NCI-H2081 treated with DMSO at 0.1 percent for 48 hours (cell line): ENCODE measurements around the gene VILL.
"Not testable (repeated sequence)": the region's sequence is repeated elsewhere in the genome, so short reads cannot be mapped to it uniquely, and the experiment has no call there.

ENCODE experiments used
- DNase-seq: peaks from one replicate; lab custom pipeline; 2025; lab: John Stamatoyannopoulos, UW

VILL gene

DNA sequence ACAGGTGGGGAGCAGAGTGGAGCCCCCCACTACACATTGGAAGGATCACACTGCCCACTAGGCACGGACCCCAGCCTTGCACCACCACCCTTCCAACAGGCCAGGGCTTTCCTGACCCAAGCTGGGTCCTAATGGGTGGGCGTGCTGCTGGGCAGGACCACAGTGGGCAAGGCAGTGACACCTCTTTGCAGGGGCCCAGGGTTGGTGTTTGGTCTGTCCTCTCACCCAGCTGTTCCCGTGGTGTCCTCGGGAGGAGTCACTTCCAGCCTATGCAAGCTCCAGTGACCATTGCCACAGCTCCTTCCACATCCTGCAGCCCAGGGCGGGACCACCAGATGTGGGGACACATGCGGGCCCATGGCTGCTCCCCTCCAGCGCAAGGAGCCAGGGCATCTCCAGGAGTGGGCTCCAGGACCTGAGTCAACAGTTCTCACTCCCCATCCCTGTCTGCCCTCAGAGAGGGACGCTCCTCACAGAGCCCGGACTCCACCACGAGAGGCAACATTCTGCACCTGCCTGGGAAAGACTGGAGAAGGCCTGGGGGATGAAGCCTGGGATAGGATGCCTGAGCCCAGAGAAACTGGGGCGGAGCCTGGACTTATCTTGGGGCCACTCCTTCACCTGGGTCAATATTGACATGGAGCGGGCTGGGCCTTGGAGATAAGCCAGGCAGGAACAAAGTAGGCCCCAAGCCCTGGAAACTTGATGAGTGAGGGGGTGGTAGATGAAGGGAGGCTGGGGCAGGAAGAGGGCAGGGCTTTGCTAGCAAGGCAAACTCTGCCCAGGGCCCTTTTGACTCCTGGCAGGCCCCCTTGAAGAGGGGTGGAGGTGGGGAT lies 3.9 kb upstream of the VILL start:
- no peak for DNase-seq

DNA sequence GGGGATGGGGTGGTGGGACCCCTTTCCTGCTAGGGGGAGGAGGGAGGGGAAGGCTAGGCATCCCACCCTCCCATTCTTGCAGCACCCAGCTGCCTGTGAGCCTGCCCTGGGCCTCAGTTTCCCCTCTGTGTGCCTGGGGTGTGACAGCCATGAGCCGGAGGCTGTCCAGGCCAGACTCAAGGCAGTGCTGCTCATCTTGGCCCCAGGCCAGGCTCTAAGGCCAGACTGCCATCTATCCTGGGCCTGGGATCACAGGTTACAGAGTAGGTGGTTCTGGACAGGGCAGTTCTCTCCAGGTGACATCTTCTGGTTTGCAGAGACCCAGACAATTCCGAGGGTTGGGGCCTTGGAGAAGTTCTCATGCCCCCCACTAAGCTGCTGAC lies 3.3 kb upstream of the VILL start:
- no peak for DNase-seq

DNA sequence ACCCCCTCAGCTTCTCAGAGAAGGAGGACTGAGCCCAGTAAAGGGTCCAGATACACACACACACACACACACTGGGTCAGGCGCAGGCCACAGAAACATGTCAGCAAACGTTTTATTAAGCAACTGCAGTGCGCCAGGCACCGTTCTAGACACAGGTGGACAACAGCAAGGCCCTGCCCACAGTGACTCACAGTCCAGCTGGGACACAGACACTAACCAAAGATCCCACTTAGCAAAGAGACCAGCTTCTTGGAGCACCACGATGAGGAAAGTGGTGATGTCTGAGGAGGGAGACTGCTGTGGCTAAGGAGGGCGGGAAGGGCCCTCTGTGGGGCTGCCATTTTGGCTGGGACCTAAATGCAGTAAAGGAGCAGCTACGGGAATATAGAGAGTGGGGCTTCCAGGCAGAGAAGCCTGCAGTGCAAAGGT lies 2.8 kb upstream of the VILL start:
- no peak for DNase-seq

DNA sequence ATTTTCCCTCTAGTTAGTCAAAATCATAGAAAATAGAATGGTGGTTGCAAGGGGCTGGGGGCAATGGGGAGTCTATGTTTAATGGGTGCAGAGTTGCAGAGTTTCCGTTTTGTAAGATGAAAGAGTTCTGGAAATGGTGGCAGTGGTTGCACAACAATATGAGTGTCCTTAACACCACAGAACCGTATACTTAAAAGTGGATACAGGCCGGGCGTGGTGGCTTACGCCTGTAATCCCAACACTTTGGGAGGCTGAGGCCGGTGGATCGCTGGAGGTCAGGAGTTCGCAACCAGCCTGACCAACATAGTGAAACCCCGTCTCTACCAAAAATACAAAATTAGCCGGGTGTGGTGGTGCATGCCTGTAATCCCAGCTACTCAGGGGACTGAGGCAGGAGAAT lies 2.2 kb upstream of the VILL start:
- not testable (repeated sequence) for DNase-seq

DNA sequence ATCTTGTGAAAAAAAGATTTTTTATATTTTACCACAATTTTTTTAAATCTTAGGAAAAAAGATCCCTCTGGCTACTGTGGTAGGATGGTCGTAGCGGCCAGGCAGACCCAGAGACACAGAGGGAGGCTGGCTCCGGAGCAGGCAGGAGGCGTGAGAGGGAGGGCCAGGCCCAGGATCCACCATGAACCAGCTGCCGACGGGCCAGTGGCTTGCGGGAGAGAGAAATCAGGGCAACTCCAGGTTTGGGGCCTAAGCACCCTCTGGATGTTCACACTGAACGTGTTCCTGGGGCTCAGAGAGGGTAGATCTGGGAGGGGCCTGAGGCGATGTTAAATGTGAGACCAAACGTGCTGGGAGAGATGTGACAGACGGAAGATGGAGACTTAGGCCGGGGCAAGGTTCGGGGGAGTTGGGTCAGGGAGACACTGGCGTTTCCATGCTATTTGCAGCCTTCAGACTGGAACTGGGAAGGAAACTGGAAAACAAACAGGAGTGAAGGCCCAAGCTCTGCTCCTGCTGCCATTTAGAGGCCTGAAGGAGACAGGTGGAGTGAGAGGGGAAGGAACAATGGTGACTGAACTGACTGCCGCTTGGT lies 1.6 kb upstream of the VILL start:
- no peak for DNase-seq

DNA sequence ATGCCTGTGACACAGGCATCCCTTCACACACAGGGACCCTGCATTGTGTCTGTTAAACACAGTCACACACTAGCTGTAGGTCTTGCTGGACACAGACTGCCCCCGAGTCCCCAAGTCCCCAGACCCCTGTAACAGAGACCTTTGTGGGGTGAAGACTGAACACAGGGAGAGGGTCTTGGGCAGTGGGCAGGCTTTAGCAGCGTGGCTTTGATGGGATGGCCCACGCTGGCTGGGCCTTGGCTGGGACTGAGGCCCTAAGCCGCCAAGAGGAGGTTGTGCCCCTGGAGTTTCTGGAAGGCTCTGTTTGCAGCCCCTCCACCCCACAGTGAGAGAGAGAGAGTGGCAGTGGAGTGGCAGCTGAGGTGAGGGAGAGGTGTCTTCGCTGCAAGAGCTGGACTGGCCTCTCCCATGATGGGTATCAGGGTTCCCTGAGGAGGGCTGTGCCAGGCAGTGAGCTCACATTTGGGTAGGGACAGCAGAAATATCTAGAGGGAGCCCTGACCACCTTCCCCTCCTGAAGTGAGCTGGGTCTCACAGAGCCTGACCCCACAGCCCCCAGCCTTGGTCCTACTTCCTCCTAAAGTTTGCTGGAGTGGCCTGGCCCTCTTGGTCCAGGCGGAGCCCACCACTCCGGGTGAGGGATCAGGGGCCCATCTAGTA lies 635 bp upstream of the VILL start:
- no peak for DNase-seq

DNA sequence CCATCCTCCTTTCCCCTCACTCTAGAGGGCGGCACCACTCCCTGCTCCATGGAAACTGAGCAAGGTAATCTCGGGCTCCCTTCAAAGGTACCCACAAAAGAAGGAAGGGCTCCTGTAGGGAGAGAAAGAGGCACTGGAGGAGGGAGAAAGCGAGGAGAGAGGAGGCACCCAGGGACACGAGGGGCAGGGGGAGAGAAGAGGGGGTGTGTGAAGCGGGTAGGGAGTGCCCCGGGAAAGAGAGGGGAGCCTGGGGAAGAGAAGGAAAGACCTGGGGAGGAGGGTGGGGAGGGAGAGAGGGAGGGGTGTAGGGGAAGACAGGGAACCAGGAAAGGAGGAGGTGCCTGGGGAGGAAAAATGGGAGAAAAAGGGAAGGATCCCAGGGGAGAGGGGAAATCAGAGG lies 523 bp downstream of the VILL start:
- no peak for DNase-seq

DNA sequence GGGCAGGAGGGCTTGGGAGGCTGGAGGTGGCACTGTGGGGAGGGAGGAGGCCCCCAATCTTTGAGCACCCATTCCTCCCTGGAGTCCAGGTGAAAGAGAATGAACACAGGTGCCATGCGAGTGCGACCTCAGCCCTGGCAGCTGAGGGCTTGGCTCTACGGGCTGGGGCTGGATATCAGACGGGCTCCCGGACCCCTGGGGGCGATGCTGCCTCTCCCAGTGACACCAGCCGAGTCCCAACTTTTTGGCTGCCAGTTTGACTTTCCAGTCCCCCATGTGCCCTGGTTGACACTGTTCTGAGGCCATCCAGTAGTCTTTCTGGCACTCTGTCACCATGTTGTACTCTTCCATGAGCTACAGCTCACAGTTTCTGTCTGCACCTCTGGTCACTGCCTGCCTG lies 1.2 kb downstream of the VILL start:
- no peak for DNase-seq

DNA sequence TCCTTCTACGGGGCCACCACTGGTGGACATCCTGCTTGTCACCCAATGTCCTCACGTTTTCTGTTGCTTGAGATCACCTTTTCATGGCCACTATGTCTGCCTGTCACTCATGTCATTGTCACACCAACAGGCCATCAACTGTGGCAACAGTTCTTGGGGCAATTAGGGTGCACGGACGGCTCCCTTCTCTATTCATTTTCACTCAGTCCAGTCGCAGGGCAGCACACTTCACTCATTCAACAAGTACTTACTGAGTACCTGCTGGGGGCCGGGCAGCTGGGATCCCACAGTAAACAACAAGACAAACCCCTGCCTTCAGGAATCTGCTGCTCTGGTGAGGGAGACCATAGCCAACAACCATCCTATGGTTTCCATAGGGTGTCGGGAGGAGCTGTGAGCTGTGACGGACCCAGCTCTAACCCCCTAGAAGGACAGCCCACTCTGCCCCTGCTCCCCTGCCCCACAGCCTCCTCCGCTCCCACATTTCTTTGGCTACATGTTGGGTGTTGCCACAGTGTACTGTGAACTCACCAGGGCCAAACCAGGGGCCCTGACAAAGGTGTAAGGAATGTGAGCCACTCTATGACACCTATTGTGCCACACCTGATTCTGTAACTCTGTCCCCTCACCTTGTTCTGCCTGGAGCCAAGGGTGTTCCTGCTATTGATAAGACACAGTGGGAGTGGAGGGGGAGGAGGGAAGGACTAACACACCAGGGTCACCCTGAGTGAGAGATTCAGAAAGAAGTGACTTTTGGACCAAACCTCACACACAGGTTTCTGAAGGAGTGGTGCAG lies 1.9 kb downstream of the VILL start:
- no peak for DNase-seq

DNA sequence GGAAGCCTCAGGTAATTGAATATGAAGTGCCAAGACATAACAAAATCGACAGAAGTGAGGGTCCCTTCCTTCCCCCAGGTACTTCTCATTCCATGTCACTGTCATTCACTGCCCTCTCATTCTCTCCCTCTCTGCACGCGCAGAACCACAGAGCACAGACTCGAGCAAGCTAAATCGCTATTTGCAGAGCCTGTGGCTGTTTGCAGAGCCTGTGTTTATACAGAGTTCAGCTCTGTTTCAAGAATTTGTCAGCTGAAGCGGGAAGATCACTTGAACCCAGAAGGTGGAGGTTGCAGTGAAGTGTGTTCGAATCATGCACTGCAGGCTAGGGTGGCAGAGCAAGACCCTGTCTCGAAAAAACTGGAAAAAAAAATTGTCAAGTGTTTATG lies 2.5 kb downstream of the VILL start:
- DNase-seq = no peak

DNA sequence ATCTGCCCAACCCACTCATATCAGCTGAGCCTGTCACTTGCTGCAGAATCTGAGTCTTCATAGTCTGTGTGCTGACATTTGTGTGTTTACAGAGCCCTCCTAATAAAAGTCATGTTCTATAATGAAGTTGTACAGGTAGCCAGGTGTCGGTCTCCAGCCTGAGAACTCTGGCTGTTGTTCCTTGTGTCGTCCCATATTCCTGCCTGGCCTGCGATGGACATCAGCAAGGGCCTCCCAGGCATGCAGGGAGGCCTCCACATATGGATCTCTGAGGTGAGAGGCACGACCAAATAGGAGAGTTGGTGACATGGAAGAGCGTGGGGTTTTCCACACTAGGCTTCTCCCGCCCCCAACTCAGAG lies 2.9 kb downstream of the VILL start:
- DNase-seq = no peak

DNA sequence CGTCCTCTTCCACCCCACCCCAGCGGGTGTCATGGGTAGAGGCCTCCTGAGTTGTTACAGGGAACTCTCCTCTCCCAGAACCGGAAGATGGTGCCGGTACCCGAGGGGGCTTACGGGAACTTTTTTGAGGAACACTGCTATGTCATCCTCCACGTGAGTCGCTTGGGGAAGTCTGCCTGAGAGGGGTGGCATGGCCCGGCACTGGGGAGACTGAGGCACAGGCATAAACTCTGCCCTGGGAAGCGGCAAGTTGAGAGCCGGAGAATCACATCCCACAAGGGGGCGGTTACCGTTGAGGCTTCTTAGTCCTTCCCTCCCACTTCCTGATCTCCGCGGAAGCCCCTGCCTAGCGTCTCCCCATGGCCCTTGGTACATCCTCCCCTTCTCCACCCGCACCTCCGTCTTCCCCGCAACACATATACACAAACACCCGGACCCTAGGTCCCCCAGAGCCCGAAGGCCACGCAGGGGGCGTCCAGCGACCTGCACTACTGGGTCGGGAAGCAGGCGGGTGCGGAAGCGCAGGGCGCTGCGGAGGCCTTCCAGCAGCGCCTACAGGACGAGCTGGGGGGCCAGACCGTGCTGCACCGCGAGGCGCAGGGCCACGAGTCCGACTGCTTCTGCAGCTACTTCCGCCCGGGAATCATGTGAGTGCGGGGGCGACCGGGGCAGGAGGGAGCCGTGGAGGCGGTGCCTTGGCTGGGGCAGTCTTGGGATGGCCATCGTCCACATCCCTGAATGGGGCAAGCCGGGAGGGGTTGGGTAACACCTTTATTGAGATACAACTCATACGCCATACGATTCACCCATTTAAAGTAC lies 3.4 kb downstream of the VILL start:
- DNase-seq = no peak

DNA sequence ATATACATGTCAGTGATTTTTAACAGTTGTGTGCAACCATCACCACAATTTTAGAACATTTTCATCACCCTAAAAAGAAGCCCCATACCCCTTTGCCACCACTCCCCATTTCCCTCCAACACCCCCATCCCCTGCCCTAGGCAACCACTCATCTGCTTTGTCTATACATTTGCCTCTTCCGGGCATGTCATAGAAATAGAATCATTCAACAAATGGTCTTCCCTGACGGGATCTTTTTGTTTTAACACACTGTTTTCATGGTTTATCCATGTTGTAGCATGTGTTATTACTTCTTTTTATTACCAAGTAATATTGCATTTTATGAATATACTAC lies 4.0 kb downstream of the VILL start:
- DNase-seq = no peak

DNA sequence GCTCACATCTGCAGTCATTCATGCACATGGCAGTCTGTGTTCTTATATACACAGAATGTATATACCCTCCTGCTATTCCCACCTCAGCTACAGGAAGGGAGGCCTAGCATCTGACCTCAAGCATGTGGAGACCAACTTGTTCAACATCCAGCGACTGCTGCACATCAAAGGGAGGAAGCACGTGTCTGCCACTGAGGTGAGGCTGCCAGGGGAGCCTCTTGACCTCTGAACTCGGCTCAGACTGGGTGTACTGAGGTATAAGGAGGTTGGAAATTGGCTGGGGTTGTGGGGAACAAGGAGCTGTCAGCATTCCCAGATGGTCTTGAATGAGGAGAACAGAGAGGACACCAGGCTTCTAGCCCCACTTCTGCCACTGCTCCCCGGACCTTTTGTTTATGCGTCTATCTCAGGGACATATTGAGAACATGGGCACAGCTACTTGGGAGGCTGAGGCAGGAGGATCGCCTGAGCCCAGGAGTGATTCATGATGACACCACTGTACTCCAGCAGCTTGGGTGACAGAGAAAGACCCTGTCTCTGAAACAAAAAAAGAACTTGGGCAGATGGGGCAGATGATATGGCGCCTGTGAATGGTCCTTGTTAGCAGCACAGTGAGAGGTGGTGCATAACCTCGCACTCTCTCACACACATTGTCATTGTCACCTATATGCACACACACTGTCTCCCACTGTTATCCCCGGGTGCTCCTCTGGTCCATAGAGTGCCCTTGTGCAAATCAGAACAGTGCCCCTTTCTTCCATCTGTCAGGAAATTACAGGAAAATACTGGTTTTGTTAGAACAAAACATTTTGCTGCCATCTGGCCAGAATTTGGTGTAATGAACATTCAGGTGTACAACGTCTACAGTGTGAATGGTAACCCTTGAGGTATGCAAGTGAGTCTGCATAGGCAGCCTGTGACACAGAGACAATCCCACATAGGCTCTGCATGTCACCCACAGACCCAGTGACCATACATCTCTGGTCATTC lies 5.4 kb downstream of the VILL start:
- no peak for DNase-seq

DNA sequence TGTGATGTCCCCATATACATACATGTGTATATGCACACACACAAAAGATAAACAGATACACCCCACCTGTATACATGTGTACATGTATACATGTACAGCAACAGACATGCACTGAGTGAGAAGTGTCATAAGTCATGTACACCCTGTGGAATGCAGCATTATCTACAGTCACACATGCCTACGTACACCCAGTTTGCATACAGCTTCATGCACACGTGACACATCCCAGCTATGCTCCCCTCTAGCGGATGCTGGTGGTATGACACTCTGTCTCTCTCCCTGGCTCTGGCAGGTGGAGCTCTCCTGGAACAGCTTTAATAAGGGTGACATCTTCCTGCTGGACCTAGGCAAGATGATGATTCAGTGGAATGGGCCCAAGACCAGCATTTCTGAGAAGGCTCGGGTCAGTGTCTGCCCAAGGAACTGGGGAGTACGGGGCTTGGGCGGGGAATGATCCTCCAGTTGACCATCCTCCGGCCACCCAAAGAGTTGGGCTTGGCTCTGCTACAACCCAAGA lies 6.3 kb downstream of the VILL start:
- DNase-seq = peak; percentile 0

DNA sequence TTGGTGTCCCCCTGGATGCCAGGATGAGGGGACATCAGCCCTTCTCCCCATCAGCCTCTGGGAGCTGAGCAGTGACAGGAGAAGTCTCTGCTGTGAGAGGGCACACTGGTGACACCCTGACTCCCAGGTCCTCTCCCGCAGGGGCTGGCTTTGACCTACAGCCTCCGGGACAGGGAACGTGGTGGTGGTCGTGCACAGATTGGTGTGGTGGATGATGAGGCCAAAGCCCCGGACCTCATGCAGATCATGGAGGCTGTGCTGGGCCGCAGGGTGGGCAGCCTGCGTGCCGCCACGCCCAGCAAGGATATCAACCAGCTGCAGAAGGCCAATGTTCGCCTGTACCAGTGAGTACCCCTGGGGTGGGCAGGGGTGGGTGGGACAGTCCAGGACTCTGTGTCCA lies 6.8 kb downstream of the VILL start:
- no peak for DNase-seq

DNA sequence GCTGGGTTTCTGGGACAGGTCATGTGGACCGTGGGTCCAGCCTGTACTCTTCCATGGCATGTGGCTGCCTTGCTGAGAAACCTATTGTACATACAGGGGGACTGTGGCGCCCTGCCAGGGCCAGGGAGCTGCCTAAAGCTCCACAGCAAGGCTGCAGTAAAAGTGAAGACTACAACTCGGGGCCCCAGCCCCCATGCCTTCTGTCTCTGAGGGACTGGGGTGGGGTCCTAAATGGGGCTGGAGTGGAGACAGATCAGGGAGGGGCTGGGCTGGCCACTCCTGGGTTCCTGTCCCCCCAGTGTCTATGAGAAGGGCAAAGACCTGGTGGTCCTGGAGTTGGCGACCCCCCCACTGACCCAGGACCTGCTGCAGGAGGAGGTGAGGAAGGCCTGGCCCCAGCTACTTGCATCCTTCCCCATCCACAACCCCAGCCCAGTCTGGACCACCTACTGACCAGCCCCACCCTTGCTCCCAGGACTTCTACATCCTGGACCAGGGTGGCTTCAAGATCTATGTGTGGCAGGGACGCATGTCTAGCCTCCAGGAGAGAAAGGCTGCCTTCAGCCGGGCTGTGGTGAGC lies 7.3 kb downstream of the VILL start:
- no peak for DNase-seq

DNA sequence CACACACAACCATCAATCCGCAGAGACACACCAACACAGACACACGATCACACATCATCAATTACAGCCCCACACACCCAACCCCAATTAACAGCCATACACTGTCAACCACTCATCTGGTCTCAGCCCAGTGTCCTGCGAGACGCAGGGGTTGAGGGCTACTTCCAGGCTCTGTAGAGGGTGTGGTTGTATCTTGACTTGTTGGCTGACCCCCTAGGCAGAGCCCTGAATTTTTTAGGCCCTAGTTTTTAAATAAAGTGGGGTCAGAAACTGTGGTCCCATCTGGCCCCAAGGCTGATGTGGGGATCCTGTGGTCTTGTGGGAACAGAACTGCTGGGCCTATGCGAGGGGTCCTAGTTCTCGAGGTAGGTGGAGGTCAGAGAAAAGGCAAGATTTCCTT lies 9.2 kb downstream of the VILL start:
- DNase-seq = no peak

DNA sequence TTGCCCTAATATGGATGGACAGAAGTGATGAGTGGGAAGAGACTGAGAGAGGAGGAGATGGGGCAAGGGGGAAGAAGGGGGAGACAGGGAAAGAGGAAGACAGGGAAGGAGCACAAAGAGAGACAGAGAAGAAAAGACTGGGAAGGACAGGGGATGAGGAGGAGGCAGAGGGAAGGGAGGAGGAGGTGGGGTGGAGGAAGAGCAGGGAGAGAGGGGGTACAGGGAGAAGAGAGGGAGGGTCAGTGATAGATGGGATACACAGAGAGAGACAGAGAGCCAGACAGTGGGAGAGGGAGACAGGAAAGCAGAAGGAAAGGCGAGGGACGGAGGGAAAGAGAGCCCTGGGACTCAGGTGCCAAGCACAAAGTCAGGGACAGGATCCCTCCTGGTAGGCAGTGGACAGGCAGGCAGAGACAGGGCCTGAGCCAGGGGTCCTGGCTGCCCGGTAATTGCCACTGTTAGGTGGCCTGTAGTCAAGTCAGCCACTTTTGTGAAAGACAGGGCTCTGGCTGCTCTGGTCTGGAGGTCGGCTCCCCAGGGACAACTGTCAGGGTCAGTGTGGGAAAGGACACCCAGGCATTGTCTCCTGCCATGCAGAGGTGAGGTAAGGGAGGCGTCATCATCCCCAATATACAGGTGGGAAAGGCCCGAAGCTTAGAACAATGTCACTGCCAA lies 9.8 kb downstream of the VILL start:
- no peak for DNase-seq
